ENCODE measurements around the gene NXN. TPM values are rescaled to one million over a fixed set of nuclear protein-coding genes. Genes with fewer than 3 reads are reported as not detected.

NXN gene
- 1 to 10 TPM in 1 of 2 experiments, under 1 TPM in 1; 0.55 to 1.5 TPM for total RNA-seq
- 1 to 10 TPM; 2.3 to 2.7 TPM for polyA plus RNA-seq

DNA sequence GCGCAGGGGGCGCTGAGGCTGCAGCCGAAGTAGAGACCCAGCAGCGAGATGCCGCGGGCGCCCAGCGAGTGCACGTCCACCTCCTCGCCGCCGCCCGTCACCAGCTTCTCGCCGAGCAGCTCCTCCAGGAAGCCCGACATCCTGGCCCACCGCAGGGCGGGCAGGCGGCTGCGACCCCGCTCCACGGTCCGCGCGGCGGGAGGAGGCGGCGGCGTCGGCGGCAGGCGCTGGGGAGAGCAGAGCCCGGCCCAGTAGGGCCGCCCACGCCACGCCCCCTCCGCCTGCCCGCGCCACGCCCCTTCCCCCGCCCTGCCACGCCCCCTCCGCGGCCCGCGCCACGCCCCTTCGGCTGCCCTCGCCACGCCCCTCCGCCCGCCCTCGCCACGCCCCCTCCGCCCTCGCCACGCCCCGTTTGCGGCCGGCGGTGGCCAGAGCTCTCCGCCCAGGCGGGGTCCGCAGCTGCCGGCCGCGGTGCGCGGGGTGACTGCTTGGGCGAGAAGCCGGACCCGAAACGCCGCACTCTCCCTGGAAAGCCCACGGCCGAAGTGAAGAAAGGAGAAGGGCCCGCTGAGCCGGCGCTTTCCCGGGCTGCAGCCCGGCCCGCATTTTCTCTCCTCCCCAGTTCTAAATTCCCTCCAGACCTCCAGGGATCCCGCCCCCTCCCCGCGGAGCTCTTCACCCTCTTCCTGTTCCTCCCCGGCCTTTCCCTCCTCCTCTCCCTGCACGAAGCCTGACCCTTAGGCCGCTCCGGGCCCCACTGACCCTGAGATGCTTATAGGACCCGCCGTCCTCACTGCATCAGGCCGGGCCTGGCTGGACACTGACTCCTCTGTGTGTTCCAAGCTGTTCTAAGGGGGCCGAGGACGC is at the start of gene NXN:
NXN (minus strand) TSS at position 238 of the 867 bp plus-strand sequence.
- peaks cover 7 to 21% (median 15%) of the 10 kb centered on the region in 4 donors for H3K4me1 Mint-ChIP-seq
- peaks cover 0 to 2% (median 0%) of the 10 kb centered on the region in 8 donors for H3K9me3 Mint-ChIP-seq
- intact Hi-C loops (cut with micrococcal nuclease) = loop anchor here (2.0 kb wide), 2 partner anchors 265 to 569 kb away; partner anchors contain the start of gene VPS53

DNA sequence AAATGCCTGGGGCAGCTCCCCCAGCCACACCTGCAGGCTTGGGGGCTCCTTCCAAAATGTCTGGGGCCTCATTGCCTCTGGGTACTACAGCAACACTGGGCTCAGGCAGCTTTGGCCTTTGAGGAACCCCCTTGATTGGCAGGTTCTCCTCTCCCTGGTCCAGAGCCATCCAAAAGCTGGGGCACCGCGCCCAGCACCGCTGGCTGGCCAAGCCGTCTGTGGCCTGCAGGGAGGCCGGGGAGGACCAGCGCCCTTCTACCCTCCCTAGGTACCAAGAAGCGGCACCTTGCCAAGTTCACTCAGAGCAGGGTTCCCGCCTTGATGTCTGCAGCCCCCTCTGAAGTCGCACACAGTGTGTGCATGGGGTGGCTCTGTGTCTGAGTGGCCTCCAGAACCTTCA is 47.5 kb upstream of the NXN start:
- intact Hi-C loops (cut with micrococcal nuclease) = no loop called here
- H3K4me3 Mint-ChIP-seq = no peak overlapping the region
- no peak for DNase-seq
- no peaks in the 10 kb centered on the region for H3K27me3 ChIP-seq (ENCODE audit: insufficient read depth, low read length)
- no peaks in the 10 kb centered on the region for H3K9me3 Mint-ChIP-seq
- H3K36me3 Mint-ChIP-seq = peaks cover 5 to 6% of the 10 kb centered on the region in 2 donors
- no peaks in the 10 kb centered on the region for H3K9me3 ChIP-seq (ENCODE audit: control insufficient read depth in 1 of 2, low read length in 2 of 2)
- H3K4me3 ChIP-seq (ENCODE audit: low read length in 2 of 2) = no peak overlapping the region
- no peaks in the 10 kb centered on the region for H3K36me3 ChIP-seq (ENCODE audit: insufficient read depth, low read length)
- CTCF ChIA-PET (ENCODE audit: partially characterized antibody) = no interaction called here
- H3K4me1 ChIP-seq (ENCODE audit: insufficient read depth, low read length) = no peaks in the 10 kb centered on the region
- H3K4me1 Mint-ChIP-seq = no peaks in the 10 kb centered on the region
- H3K27me3 Mint-ChIP-seq = no peaks in the 10 kb centered on the region
- no peak overlapping the region for H3K27ac ChIP-seq (ENCODE audit: low read depth, low read length)
- no peak overlapping the region for H3K27ac Mint-ChIP-seq
- POLR2A ChIA-PET (ENCODE audit: partially characterized antibody) = no interaction called here

More for the DNA sequence above, at the start of gene NXN:
- peak within 1 kb of the TSS in 1 of 2 donors; percentile 45 for H3K4me3 ChIP-seq (ENCODE audit: low read length in 2 of 2)
- ChIA-PET POLR2A (ENCODE audit: partially characterized antibody) (interaction anchor here (0.9 to 2.8 kb wide), 5 partner anchors 17 to 198 kb away, joined by 4 to 41 read pairs (median 14); partner anchors contain the start of genes GLOD4, MRM3 and TIMM22), CTCF (ENCODE audit: partially characterized antibody) (interaction anchor here (1.1 to 3.4 kb wide), 10 partner anchors 9 to 568 kb away, joined by 4 to 65 read pairs (median 8); partner anchors contain the start of genes TIMM22 and VPS53)
- Mint-ChIP-seq H3K27ac (peak within 1 kb of the TSS in 4 of 7 donors; percentile 30 to 93 (median 65)), H3K27me3 (peaks cover 19 to 25% of the 10 kb centered on the region in 2 donors), H3K4me3 (peak within 1 kb of the TSS; percentile 73 to 89 (median 85)), H3K36me3 (no peaks in the 10 kb centered on the region)
- H3K27ac ChIP-seq (ENCODE audit: low read depth, low read length) = peak within 1 kb of the TSS; percentile 37
- H3K4me1 ChIP-seq (ENCODE audit: insufficient read depth, low read length) = peaks cover 20% of the 10 kb centered on the region
- H3K27me3 ChIP-seq (ENCODE audit: insufficient read depth, low read length) = peaks cover 14% of the 10 kb centered on the region
- DNase-seq = peak; percentile 79 to 88 (median 83)
- no peaks in the 10 kb centered on the region for H3K36me3 ChIP-seq (ENCODE audit: insufficient read depth, low read length)
- no peaks in the 10 kb centered on the region for H3K9me3 ChIP-seq (ENCODE audit: control insufficient read depth in 1 of 2, low read length in 2 of 2)

DNA sequence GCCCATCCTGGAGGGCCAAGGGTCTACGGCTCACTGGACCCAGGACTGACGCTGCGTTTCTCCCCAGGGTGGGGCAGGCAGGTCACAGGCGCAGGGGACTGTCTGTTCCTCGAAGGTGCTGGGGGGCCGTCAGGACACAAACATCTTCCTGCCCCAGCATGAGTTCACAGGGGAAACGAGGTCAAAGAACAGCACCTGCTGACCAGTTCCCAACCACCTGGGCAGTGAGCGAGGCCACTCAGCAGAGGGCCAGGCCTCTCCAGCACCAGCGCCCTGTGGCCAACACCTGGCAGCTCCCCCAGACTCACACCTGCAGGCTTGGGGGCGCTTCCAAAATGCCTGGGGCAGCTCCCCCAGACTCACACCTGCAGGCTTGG is 47.0 kb upstream of the NXN start:
- intact Hi-C loops (cut with micrococcal nuclease) = no loop called here
- H3K4me1 Mint-ChIP-seq = no peaks in the 10 kb centered on the region
- no peak overlapping the region for H3K27ac Mint-ChIP-seq
- no peaks in the 10 kb centered on the region for H3K9me3 Mint-ChIP-seq
- POLR2A ChIA-PET (ENCODE audit: partially characterized antibody) = no interaction called here
- H3K27me3 Mint-ChIP-seq = no peaks in the 10 kb centered on the region
- CTCF ChIA-PET (ENCODE audit: partially characterized antibody) = no interaction called here
- H3K4me3 Mint-ChIP-seq = no peak overlapping the region
- no peaks in the 10 kb centered on the region for H3K27me3 ChIP-seq (ENCODE audit: insufficient read depth, low read length)
- H3K36me3 ChIP-seq (ENCODE audit: insufficient read depth, low read length) = no peaks in the 10 kb centered on the region
- H3K27ac ChIP-seq (ENCODE audit: low read depth, low read length) = no peak overlapping the region
- H3K4me3 ChIP-seq (ENCODE audit: low read length in 2 of 2) = no peak overlapping the region
- no peaks in the 10 kb centered on the region for H3K9me3 ChIP-seq (ENCODE audit: control insufficient read depth in 1 of 2, low read length in 2 of 2)
- H3K4me1 ChIP-seq (ENCODE audit: insufficient read depth, low read length) = no peaks in the 10 kb centered on the region
- DNase-seq = no peak
- peaks cover 5 to 6% of the 10 kb centered on the region in 2 donors for H3K36me3 Mint-ChIP-seq

DNA sequence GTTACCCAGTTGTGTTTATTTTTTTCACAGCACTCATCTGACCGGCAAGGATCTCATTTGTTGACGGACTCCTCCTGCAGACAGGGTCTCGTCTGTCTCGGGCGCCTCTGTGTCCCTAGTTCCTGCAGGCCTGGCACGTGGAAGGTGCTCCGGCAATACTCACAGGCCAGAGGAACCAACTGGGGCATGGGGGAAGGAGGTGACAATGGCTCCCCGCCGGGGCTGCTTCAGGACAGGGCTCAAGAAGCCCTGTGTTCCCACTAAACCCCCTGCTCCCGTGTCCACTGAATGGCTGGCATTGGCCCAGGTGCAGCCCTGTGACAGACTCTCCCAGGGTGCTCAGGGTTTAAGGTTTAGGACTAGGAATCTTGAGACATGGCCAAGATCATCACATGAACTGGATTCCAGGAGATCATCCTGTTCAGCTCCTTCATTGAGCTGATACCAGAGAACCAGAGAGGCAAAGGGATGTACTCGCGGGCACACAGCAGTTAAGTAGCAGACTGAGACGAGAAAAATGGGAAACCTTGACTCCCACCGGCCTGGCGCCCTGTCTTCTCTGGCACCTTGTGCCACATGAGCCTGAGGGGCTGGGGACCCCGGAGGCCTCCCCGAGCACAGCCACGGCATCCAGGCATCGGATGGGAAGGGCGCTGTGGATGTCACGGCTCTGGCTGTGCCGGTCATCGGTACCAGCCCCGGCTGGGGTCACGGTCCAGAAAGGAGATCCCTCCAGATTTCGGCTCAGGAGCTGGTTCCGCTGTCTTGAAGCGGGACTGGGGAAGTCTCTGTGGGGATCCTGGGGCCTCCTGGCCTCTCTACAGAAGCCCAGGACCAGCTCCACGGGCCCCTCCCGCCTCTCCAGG is 46.4 kb upstream of the NXN start:
- intact Hi-C loops (cut with micrococcal nuclease) = no loop called here
- peaks cover 5 to 6% of the 10 kb centered on the region in 2 donors for H3K36me3 Mint-ChIP-seq
- CTCF ChIA-PET (ENCODE audit: partially characterized antibody) = no interaction called here
- no peaks in the 10 kb centered on the region for H3K4me1 Mint-ChIP-seq
- H3K9me3 ChIP-seq (ENCODE audit: control insufficient read depth in 1 of 2, low read length in 2 of 2) = no peaks in the 10 kb centered on the region
- H3K4me3 ChIP-seq (ENCODE audit: low read length in 2 of 2) = no peak overlapping the region
- no peaks in the 10 kb centered on the region for H3K4me1 ChIP-seq (ENCODE audit: insufficient read depth, low read length)
- no peak overlapping the region for H3K27ac ChIP-seq (ENCODE audit: low read depth, low read length)
- POLR2A ChIA-PET (ENCODE audit: partially characterized antibody) = no interaction called here
- H3K27ac Mint-ChIP-seq = peak overlapping the region in 5 of 7 donors; percentile 40 to 88 (median 70)
- H3K9me3 Mint-ChIP-seq = no peaks in the 10 kb centered on the region
- no peaks in the 10 kb centered on the region for H3K27me3 Mint-ChIP-seq
- no peaks in the 10 kb centered on the region for H3K27me3 ChIP-seq (ENCODE audit: insufficient read depth, low read length)
- DNase-seq = no peak
- H3K36me3 ChIP-seq (ENCODE audit: insufficient read depth, low read length) = no peaks in the 10 kb centered on the region
- H3K4me3 Mint-ChIP-seq = no peak overlapping the region

DNA sequence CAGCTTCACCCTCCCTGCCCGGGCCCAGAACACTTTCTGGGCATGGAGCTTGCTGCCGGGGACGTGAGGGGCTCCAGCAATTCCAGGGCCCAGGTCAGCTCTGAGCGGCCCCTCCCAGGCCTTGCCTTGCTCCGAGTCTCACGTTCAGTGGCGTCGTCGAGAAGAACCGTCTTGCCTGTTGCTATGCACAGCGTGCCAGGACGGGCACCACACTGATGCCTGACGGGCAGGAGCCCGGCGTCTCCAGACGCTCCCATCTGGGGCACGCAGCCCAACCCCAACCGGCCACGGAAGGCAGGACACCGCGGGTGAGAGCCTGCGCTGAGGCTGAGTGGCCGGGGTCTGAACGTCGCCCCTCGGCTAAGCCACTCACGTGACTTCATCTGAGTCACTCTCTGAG is 44.5 kb upstream of the NXN start:
- no peak overlapping the region for H3K27ac ChIP-seq (ENCODE audit: low read depth, low read length)
- no peak for DNase-seq
- H3K27ac Mint-ChIP-seq = peak overlapping the region in 1 of 7 donors; percentile 15
- H3K4me1 Mint-ChIP-seq = peaks cover 0 to 4% (median 2%) of the 10 kb centered on the region in 4 donors
- H3K9me3 Mint-ChIP-seq = no peaks in the 10 kb centered on the region
- no peaks in the 10 kb centered on the region for H3K4me1 ChIP-seq (ENCODE audit: insufficient read depth, low read length)
- no peak overlapping the region for H3K4me3 Mint-ChIP-seq
- no peaks in the 10 kb centered on the region for H3K9me3 ChIP-seq (ENCODE audit: control insufficient read depth in 1 of 2, low read length in 2 of 2)
- intact Hi-C loops (cut with micrococcal nuclease) = no loop called here
- H3K36me3 Mint-ChIP-seq = peaks cover 9 to 13% of the 10 kb centered on the region in 2 donors
- no peaks in the 10 kb centered on the region for H3K27me3 Mint-ChIP-seq
- ChIA-PET POLR2A (ENCODE audit: partially characterized antibody) (no interaction called here), CTCF (ENCODE audit: partially characterized antibody) (no interaction called here)
- H3K27me3 ChIP-seq (ENCODE audit: insufficient read depth, low read length) = no peaks in the 10 kb centered on the region
- H3K4me3 ChIP-seq (ENCODE audit: low read length in 2 of 2) = no peak overlapping the region
- no peaks in the 10 kb centered on the region for H3K36me3 ChIP-seq (ENCODE audit: insufficient read depth, low read length)

DNA sequence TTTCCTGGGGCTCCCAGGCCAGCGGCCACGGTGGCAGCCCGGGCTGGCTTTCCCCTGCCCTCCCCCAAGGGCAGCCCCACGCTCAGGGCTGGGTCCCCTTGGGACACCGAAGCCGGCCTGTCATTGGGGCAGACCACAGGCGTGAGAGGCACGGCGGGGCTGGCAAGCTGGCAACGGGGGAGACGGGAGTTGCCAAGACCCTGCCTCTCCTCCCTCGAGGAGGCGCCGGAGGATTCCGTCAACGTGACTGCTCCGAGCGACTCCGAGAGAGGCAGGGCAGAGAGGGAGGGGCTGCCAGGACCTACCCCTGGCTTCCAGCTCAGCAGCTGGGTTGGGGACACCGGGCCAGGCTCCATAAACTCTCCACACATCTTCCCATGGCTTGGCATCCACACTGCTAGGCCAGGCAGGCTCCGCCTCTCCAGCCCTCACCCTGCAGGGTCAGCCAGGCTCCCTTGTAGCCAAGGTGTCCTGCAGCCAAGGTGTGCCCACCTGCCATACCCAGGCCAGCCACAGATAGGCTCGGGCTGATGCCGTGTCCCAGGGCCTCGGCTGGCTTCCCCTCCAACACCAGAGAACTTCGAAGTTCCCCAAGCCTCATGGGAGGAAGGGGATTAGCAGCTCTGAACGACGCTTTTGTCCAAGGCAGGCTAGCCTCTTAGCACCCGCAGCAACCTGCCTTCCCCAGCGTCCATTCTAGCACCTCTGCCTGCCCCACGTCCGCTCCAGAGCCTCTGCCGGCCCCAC is 42.9 kb upstream of the NXN start:
- H3K36me3 Mint-ChIP-seq = peaks cover 9 to 11% of the 10 kb centered on the region in 2 donors
- no peak overlapping the region for H3K27ac ChIP-seq (ENCODE audit: low read depth, low read length)
- intact Hi-C loops (cut with micrococcal nuclease) = no loop called here
- no peaks in the 10 kb centered on the region for H3K27me3 Mint-ChIP-seq
- no peaks in the 10 kb centered on the region for H3K36me3 ChIP-seq (ENCODE audit: insufficient read depth, low read length)
- H3K27ac Mint-ChIP-seq = no peak overlapping the region
- H3K4me3 Mint-ChIP-seq = no peak overlapping the region
- no peaks in the 10 kb centered on the region for H3K9me3 Mint-ChIP-seq
- DNase-seq = no peak
- no peaks in the 10 kb centered on the region for H3K4me1 ChIP-seq (ENCODE audit: insufficient read depth, low read length)
- ChIA-PET POLR2A (ENCODE audit: partially characterized antibody) (no interaction called here), CTCF (ENCODE audit: partially characterized antibody) (no interaction called here)
- H3K9me3 ChIP-seq (ENCODE audit: control insufficient read depth in 1 of 2, low read length in 2 of 2) = no peaks in the 10 kb centered on the region
- no peaks in the 10 kb centered on the region for H3K27me3 ChIP-seq (ENCODE audit: insufficient read depth, low read length)
- H3K4me3 ChIP-seq (ENCODE audit: low read length in 2 of 2) = no peak overlapping the region
- H3K4me1 Mint-ChIP-seq = peaks cover 0 to 4% (median 2%) of the 10 kb centered on the region in 4 donors
